ENCODE results near the gene RPS27.
"Not testable (repeated sequence)": the region's sequence is repeated elsewhere in the genome, so short reads cannot be mapped to it uniquely, and the experiment has no call there.

RPS27 gene

DNA sequence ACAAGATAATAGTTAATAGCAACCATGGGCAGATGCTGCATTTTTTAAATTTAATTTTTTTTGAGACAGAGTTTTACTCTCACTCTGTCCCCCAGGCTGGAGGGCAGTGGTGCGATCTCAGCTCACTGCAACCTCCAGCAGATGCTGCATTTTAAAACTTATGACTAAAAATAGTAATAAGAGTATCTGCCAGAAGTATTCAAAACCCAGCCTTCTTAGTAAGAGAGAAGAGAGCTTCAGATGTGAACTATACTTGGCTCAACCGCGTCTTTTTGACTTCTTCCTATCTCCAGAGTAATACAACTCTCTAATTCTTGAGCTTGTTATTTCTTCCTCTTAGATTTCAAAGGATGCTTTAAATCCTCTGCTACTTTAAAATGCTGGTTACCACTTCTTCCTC lies 4.6 kb downstream of the RPS27 start:
- H3K36me3 ChIP-seq (ENCODE audit: insufficient read depth, insufficient read length, low read length), result peaks cover 51% of the 10 kb centered on the region
- no peak overlapping the region for H3K4me3 ChIP-seq (ENCODE audit: insufficient read length, low read depth)
- no peak overlapping the region for H3K9ac ChIP-seq (ENCODE audit: insufficient read length, low read depth)
- TF ChIP-seq YY1 (IDR thresholded peaks at IDR 0.05; ENCODE audit: insufficient read depth, insufficient read length) (no peak), SUZ12 (IDR thresholded peaks at IDR 0.05; ENCODE audit: extremely low read depth, insufficient read depth, insufficient read length) (no peak)
- H3K9me3 ChIP-seq (ENCODE audit: insufficient read depth, low read length), result no peaks in the 10 kb centered on the region
- no peaks in the 10 kb centered on the region for H3K27me3 ChIP-seq (ENCODE audit: insufficient read depth, insufficient read length)
- no peak for DNase-seq (ENCODE audit: low read depth, low spot score)
- no peaks in the 10 kb centered on the region for H3K4me1 ChIP-seq (ENCODE audit: insufficient read depth, insufficient read length)

DNA sequence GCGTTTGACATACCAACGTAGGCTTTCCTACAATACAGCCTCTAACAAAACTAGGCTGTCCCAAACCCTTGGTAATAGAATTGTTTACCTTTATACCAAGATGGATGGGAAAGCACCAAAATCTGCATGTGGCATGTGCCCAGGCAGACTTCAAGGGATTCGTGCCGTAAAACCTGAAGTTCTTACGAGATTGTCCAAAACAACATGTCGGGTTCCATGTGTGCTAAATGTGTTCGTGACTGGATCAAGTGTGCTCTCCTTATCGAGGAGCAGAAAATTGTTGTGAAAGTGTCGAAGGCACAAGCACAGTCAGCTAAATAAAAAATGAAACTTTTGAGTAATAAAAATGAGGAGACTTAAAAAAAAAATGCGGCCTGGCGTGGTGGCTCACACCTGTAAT lies 5.1 kb downstream of the RPS27 start:
- peaks cover 51% of the 10 kb centered on the region for H3K36me3 ChIP-seq (ENCODE audit: insufficient read depth, insufficient read length, low read length)
- H3K4me1 ChIP-seq (ENCODE audit: insufficient read depth, insufficient read length), result no peaks in the 10 kb centered on the region
- TF ChIP-seq YY1 (IDR thresholded peaks at IDR 0.05; ENCODE audit: insufficient read depth, insufficient read length), result no peak
- TF ChIP-seq SUZ12 (IDR thresholded peaks at IDR 0.05; ENCODE audit: extremely low read depth, insufficient read depth, insufficient read length), result no peak
- TF ChIP-seq ZNF274 (IDR thresholded peaks at IDR 0.05; ENCODE audit: low read depth, low read length), result no peak
- H3K9me3 ChIP-seq (ENCODE audit: insufficient read depth, low read length), result no peaks in the 10 kb centered on the region
- no peak overlapping the region for H3K9ac ChIP-seq (ENCODE audit: insufficient read length, low read depth)
- H3K4me3 ChIP-seq (ENCODE audit: insufficient read length, low read depth), result no peak overlapping the region
- no peaks in the 10 kb centered on the region for H3K27me3 ChIP-seq (ENCODE audit: insufficient read depth, insufficient read length)
- no peak for DNase-seq (ENCODE audit: low read depth, low spot score)

DNA sequence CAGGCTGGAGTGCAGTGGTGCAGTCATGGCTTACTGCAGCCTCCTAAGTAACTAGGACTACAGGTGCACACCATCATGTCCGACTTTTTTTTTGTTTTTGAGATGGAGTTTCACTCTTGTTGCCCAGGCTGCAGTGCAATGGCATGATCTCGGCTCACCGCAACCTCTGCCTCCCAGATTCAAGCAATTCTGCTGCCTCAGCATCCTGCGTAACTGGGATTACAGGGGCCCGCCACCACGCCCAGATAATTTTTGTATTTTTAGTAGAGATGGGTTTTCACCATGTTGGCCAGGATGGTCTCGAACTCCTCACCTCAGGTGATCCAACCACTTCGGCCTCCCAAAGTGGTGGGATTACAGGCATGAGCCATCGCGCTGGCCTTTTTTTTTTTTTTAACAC lies 6.3 kb downstream of the RPS27 start:
- H3K27me3 ChIP-seq (ENCODE audit: insufficient read depth, insufficient read length); H3K9me3 ChIP-seq (ENCODE audit: insufficient read depth, low read length); H3K9ac ChIP-seq (ENCODE audit: insufficient read length, low read depth); H3K4me1 ChIP-seq (ENCODE audit: insufficient read depth, insufficient read length); H3K4me3 ChIP-seq (ENCODE audit: insufficient read length, low read depth); DNase-seq (ENCODE audit: low read depth, low spot score): not testable (repeated sequence)
- H3K36me3 ChIP-seq (ENCODE audit: insufficient read depth, insufficient read length, low read length), result peaks cover 41% of the 10 kb centered on the region

DNA sequence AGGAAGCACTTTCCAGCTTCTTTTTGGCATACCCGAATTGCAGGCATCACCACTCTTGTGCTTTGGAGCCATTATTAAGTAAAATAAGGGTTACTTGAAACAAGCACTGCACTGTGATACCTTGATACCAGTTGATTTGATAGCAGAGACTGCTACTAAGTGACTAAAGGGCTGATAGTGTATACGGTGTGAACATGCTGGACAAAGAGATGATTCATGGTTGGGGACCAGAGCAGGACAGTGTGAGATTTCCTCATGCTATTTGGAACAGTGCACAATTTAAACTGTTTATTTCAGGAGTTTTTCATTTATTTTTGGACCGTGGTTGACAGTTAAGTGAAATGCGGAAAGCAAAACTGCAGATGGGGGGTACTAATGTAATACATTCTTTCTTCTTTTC lies 9.9 kb downstream of the RPS27 start:
- Histone ChIP-seq H3K9me3 (ENCODE audit: insufficient read depth, low read length) (no peaks in the 10 kb centered on the region), H3K36me3 (ENCODE audit: insufficient read depth, insufficient read length, low read length) (peaks cover 10% of the 10 kb centered on the region), H3K9ac (ENCODE audit: insufficient read length, low read depth) (no peak overlapping the region), H3K4me3 (ENCODE audit: insufficient read length, low read depth) (no peak overlapping the region), H3K4me1 (ENCODE audit: insufficient read depth, insufficient read length) (peaks cover 3% of the 10 kb centered on the region), H3K27me3 (ENCODE audit: insufficient read depth, insufficient read length) (no peaks in the 10 kb centered on the region)
- no peak for DNase-seq (ENCODE audit: low read depth, low spot score)
- TF ChIP-seq ZNF274 (IDR thresholded peaks at IDR 0.05; ENCODE audit: low read depth, low read length) (no peak), YY1 (IDR thresholded peaks at IDR 0.05; ENCODE audit: insufficient read depth, insufficient read length) (no peak), SUZ12 (IDR thresholded peaks at IDR 0.05; ENCODE audit: extremely low read depth, insufficient read depth, insufficient read length) (no peak)

DNA sequence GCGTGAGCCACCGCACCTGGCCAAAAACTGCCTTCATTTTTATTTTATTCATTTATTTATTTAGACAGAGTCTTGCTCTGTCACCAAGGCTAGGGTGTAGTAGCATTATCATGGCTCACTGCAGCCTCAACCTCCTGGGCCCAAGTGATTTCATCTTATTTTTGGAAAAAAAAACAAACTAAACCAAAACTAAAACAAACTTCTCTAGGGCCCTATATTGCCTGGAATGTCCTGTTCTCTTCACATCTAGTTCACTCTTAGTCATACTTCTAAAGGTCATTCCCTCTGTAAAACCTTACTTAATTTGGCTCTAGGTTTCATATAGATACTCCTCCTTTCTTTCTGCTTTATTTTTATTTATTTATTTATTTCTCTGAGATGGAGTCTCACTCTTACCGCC lies 15.6 kb downstream of the RPS27 start:
- Histone ChIP-seq H3K9me3 (ENCODE audit: insufficient read depth, low read length) (no peaks in the 10 kb centered on the region), H3K36me3 (ENCODE audit: insufficient read depth, insufficient read length, low read length) (peaks cover 3% of the 10 kb centered on the region), H3K9ac (ENCODE audit: insufficient read length, low read depth) (no peak overlapping the region), H3K27me3 (ENCODE audit: insufficient read depth, insufficient read length) (no peaks in the 10 kb centered on the region), H3K4me3 (ENCODE audit: insufficient read length, low read depth) (no peak overlapping the region), H3K4me1 (ENCODE audit: insufficient read depth, insufficient read length) (peaks cover 3% of the 10 kb centered on the region)
- no peak for DNase-seq (ENCODE audit: low read depth, low spot score)
- TF ChIP-seq SUZ12 (IDR thresholded peaks at IDR 0.05; ENCODE audit: extremely low read depth, insufficient read depth, insufficient read length) (no peak), YY1 (IDR thresholded peaks at IDR 0.05; ENCODE audit: insufficient read depth, insufficient read length) (no peak), ZNF274 (IDR thresholded peaks at IDR 0.05; ENCODE audit: low read depth, low read length) (no peak)

DNA sequence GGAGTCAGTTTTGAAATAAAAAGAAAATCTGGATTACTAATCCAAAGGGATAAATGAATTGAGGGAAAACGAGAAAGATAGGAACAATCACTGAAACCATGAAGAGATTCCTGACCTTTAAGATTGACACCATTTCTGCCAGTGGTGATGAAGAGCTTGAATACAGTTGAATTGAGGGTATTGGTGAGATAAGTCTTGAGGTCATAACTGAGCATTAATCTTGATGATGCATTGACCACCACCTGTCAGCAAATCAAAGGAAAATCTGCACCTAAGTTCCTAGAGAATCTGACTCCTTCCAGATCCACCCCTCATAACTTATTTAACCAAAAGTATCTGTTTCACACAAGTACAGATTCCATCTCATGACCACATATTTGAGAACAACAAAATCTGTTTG lies 21.6 kb downstream of the RPS27 start:
- Histone ChIP-seq H3K27me3 (ENCODE audit: insufficient read depth, insufficient read length) (no peaks in the 10 kb centered on the region), H3K9me3 (ENCODE audit: insufficient read depth, low read length) (no peaks in the 10 kb centered on the region), H3K9ac (ENCODE audit: insufficient read length, low read depth) (no peak overlapping the region), H3K36me3 (ENCODE audit: insufficient read depth, insufficient read length, low read length) (no peaks in the 10 kb centered on the region), H3K4me3 (ENCODE audit: insufficient read length, low read depth) (no peak overlapping the region), H3K4me1 (ENCODE audit: insufficient read depth, insufficient read length) (no peaks in the 10 kb centered on the region)
- no peak for DNase-seq (ENCODE audit: low read depth, low spot score)
- TF ChIP-seq ZNF274 (IDR thresholded peaks at IDR 0.05; ENCODE audit: low read depth, low read length) (no peak), YY1 (IDR thresholded peaks at IDR 0.05; ENCODE audit: insufficient read depth, insufficient read length) (no peak), SUZ12 (IDR thresholded peaks at IDR 0.05; ENCODE audit: extremely low read depth, insufficient read depth, insufficient read length) (no peak)

DNA sequence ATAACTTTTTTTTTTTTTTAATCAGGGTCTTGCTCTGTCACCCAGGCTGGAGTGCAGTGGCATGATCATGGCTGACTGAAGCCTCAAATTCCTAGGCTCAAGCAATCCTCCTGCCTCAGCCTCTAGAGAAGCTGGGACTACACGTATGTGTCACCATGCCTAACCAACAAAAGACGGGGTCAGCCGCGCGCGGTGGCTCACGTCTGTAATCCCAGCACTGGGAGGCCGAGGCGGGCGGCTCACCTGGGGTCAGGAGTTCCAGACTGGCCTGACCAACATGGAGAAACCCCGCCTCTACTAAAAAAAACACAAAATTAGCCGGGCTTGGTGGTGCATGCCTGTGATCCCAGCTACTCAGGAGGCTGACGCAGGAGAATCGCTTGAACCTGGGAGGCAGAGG lies 22.0 kb downstream of the RPS27 start:
- DNase-seq (ENCODE audit: low read depth, low spot score); H3K4me1 ChIP-seq (ENCODE audit: insufficient read depth, insufficient read length); H3K9me3 ChIP-seq (ENCODE audit: insufficient read depth, low read length); H3K4me3 ChIP-seq (ENCODE audit: insufficient read length, low read depth); H3K36me3 ChIP-seq (ENCODE audit: insufficient read depth, insufficient read length, low read length); H3K27me3 ChIP-seq (ENCODE audit: insufficient read depth, insufficient read length); H3K9ac ChIP-seq (ENCODE audit: insufficient read length, low read depth): not testable (repeated sequence)

DNA sequence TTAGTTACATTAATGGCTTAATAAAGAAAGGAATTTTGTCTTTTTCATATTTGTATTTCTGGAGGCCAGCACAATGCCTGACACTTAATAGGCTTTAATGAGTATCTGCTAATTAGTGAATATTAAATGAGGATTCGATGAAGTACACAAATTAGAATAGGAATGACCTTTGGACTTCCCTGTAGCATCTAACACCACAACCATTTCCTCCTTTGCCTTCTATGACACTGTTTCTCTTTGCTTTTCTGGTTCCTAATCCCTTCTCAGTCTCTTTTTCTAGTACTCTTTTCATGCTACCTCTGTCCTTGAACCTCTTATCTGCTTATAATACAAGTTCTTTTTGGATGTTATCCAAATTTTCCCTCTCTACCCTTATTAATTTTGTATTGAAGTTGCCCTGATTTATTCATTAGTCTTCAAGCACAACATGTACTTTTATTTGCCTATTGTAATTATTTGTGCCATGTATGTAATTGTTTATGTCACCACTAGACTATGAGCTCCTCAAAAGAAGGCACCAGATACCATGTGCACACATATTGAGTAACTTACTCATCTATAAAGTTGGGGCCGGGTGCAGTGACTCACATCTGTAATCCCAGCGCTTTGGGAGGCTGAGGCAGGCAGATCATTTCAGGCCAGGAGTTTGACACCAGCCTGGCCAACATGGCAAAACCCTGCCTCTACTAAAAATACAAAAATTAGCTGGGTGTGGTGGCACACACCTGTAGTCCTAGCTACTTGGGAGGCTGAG lies 23.8 kb downstream of the RPS27 start:
- no peak for TF ChIP-seq SUZ12 (IDR thresholded peaks at IDR 0.05; ENCODE audit: extremely low read depth, insufficient read depth, insufficient read length)
- TF ChIP-seq ZNF274 (IDR thresholded peaks at IDR 0.05; ENCODE audit: low read depth, low read length), result no peak
- TF ChIP-seq YY1 (IDR thresholded peaks at IDR 0.05; ENCODE audit: insufficient read depth, insufficient read length), result no peak
- H3K36me3 ChIP-seq (ENCODE audit: insufficient read depth, insufficient read length, low read length), result no peaks in the 10 kb centered on the region
- no peaks in the 10 kb centered on the region for H3K9me3 ChIP-seq (ENCODE audit: insufficient read depth, low read length)
- DNase-seq (ENCODE audit: low read depth, low spot score), result no peak
- no peaks in the 10 kb centered on the region for H3K4me1 ChIP-seq (ENCODE audit: insufficient read depth, insufficient read length)
- no peak overlapping the region for H3K4me3 ChIP-seq (ENCODE audit: insufficient read length, low read depth)
- no peaks in the 10 kb centered on the region for H3K27me3 ChIP-seq (ENCODE audit: insufficient read depth, insufficient read length)
- no peak overlapping the region for H3K9ac ChIP-seq (ENCODE audit: insufficient read length, low read depth)

Data from NT2/D1 (cell line).